ENCODE measurements around the gene OSBPL5.

The OSBPL5 gene

GRCh38 chr11:3091081-3091845 lies 73.8 kb downstream of the OSBPL5 start:
- no peak for TF ChIP-seq SIN3A (IDR thresholded peaks at IDR 0.05; ENCODE audit: borderline replicate concordance, insufficient read depth, low read length)
- no peak for TF ChIP-seq TAF1 (IDR thresholded peaks at IDR 0.05; ENCODE audit: borderline replicate concordance, insufficient read depth, low read length)
- no peak for TF ChIP-seq FOXP2 (optimal IDR thresholded peaks at IDR 0.05; ENCODE audit: borderline replicate concordance, extremely low read depth, extremely low read length, insufficient read depth)

- no peak for TF ChIP-seq POLR2AphosphoS5 (IDR thresholded peaks at IDR 0.05; ENCODE audit: low read depth, low read length)
- no peak for TF ChIP-seq SIN3A (IDR thresholded peaks at IDR 0.05; ENCODE audit: borderline replicate concordance, insufficient read depth, low read length)
- TF ChIP-seq REST (IDR thresholded peaks at IDR 0.05; ENCODE audit: insufficient read depth in 1 of 2, low read depth in 2 of 2, low read length in 2 of 2): no peak
- TF ChIP-seq FOXP2 (optimal IDR thresholded peaks at IDR 0.05; ENCODE audit: borderline replicate concordance, extremely low read depth, extremely low read length, insufficient read depth): no peak
- no peak for TF ChIP-seq TAF1 (IDR thresholded peaks at IDR 0.05; ENCODE audit: borderline replicate concordance, insufficient read depth, low read length)
Observed at GRCh38 chr11:3090096-3090901, 74.8 kb downstream of the OSBPL5 start.

GRCh38 chr11:3089236-3090061 lies 75.7 kb downstream of the OSBPL5 start:
- TF ChIP-seq SIN3A (IDR thresholded peaks at IDR 0.05; ENCODE audit: borderline replicate concordance, insufficient read depth, low read length): no peak
- TF ChIP-seq POLR2AphosphoS5 (IDR thresholded peaks at IDR 0.05; ENCODE audit: low read depth, low read length): no peak
- no peak for TF ChIP-seq REST (IDR thresholded peaks at IDR 0.05; ENCODE audit: insufficient read depth in 1 of 2, low read depth in 2 of 2, low read length in 2 of 2)
- no peak for TF ChIP-seq TAF1 (IDR thresholded peaks at IDR 0.05; ENCODE audit: borderline replicate concordance, insufficient read depth, low read length)
- no peak for TF ChIP-seq FOXP2 (optimal IDR thresholded peaks at IDR 0.05; ENCODE audit: borderline replicate concordance, extremely low read depth, extremely low read length, insufficient read depth)

GRCh38 chr11:3088806-3089205 lies 76.3 kb downstream of the OSBPL5 start:
- TF ChIP-seq FOXP2 (optimal IDR thresholded peaks at IDR 0.05; ENCODE audit: borderline replicate concordance, extremely low read depth, extremely low read length, insufficient read depth) (no peak), SIN3A (IDR thresholded peaks at IDR 0.05; ENCODE audit: borderline replicate concordance, insufficient read depth, low read length) (no peak), REST (IDR thresholded peaks at IDR 0.05; ENCODE audit: insufficient read depth in 1 of 2, low read depth in 2 of 2, low read length in 2 of 2) (no peak), POLR2AphosphoS5 (IDR thresholded peaks at IDR 0.05; ENCODE audit: low read depth, low read length) (no peak), TAF1 (IDR thresholded peaks at IDR 0.05; ENCODE audit: borderline replicate concordance, insufficient read depth, low read length) (no peak)

All from PFSK-1 (cell line).